H1 (cell line): Measurements from ENCODE around the gene DAP. TPM values are rescaled to one million over a fixed set of nuclear protein-coding genes. Genes with fewer than 3 reads are reported as not detected.

ENCODE experiments used
- CTCF ChIA-PET: fragments of 300-600 bp; sonication (Branson Sonifier 250); formaldehyde crosslinking; loops from one replicate; lab custom pipeline; 2021; ENCODE audit not compliant: partially characterized antibody; lab: Charles Lee
- POLR2A ChIA-PET: fragments of 300-600 bp; sonication (Branson Sonifier 250); formaldehyde crosslinking; loops from one replicate; lab custom pipeline; 2021; ENCODE audit warnings: inconsistent platforms; ENCODE audit not compliant: partially characterized antibody; lab: Charles Lee
- DNase-seq, 2 experiments: peaks; one replicate each; pipeline versions ENCODE4 v3.0.0 to v3.0.0-alpha.2; 2010 to 2022; ENCODE audit warnings: low spot score in 2 of 2, low read depth in 1 of 2, mixed read lengths in 1 of 2
- FAIRE-seq: peaks from 2 replicates; lab custom pipeline; 2011; peaks lifted over from hg19 to GRCh38; lab: Jason Lieb, UNC
- H2AFZ ChIP-seq: 2 replicates; pipeline ENCODE4 v1.8.1; 2012; ENCODE audit warnings: low read length, inconsistent platforms
- H2AK5ac ChIP-seq: 2 replicates; pipeline ENCODE4 v1.6.1; 2013; ENCODE audit warnings: low read depth, low read length
- H2BK120ac ChIP-seq: replicated peaks from 2 replicates; pipeline ENCODE3; 2013; ENCODE audit warnings: low read depth, low read length, inconsistent platforms
- H2BK12ac ChIP-seq: 2 replicates; pipeline ENCODE4 v1.6.1; 2013; ENCODE audit warnings: low read depth, low read length
- H2BK15ac ChIP-seq: 2 replicates; pipeline ENCODE4 v1.6.1; 2013; ENCODE audit warnings: low read length
- H2BK20ac ChIP-seq: 2 replicates; pipeline ENCODE4 v1.6.1; 2013; ENCODE audit warnings: low read length
- H2BK5ac ChIP-seq: 2 replicates; pipeline ENCODE4 v1.6.1; 2013; ENCODE audit warnings: low read depth, low read length
- H3K14ac ChIP-seq: 2 replicates; pipeline ENCODE4 v1.6.1; 2013; ENCODE audit warnings: inconsistent platforms; ENCODE audit not compliant: insufficient read length
- H3K18ac ChIP-seq: 2 replicates; pipeline ENCODE4 v1.6.1; 2013; ENCODE audit warnings: low read length; ENCODE audit errors: extremely low read depth
- H3K23ac ChIP-seq: 2 replicates; pipeline ENCODE4 v1.6.1; 2013; ENCODE audit warnings: inconsistent platforms; ENCODE audit not compliant: insufficient read length
- H3K23me2 ChIP-seq: 2 replicates; pipeline ENCODE4 v1.6.1; 2013; ENCODE audit warnings: low read depth, low read length
- H3K27ac ChIP-seq: 2 replicates; pipeline ENCODE4 v1.6.1; 2011; ENCODE audit warnings: low read depth, low read length, inconsistent platforms
- H3K27me3 ChIP-seq, 4 experiments: replicated peaks in 1 of 4; 1 replicate in 1 of 4; 2 replicates in 3 of 4; pipeline versions ENCODE4 v1.6.1 to v1.8.1; 2011 to 2013; ENCODE audit warnings: low read length in 3 of 4, mild to moderate bottlenecking in 3 of 4, inconsistent platforms in 2 of 4, mixed read lengths in 2 of 4, moderate library complexity in 1 of 4; ENCODE audit not compliant: control insufficient read depth in 3 of 4, insufficient read depth in 3 of 4; ENCODE audit errors: extremely low read depth in 1 of 4
- H3K36me3 ChIP-seq, 4 experiments: 2 replicates each; pipeline versions ENCODE4 v1.6.1 to v1.8.1; 2011 to 2013; ENCODE audit warnings: mild to moderate bottlenecking in 4 of 4, low read length in 3 of 4, moderate library complexity in 2 of 4, control low read depth in 1 of 4, inconsistent platforms in 1 of 4; ENCODE audit not compliant: insufficient read depth in 4 of 4, control insufficient read depth in 2 of 4
- H3K4ac ChIP-seq: replicated peaks from 2 replicates; pipeline ENCODE3; 2013; ENCODE audit warnings: low read length, low read depth, mixed read lengths, inconsistent platforms; ENCODE audit not compliant: insufficient read length
- H3K4me1 ChIP-seq, 4 experiments: replicated peaks in 1 of 4; 1 replicate in 1 of 4; 2 replicates in 3 of 4; pipeline versions ENCODE4 v1.6.1 to v1.8.1; 2011 to 2013; ENCODE audit warnings: low read length in 3 of 4, inconsistent platforms in 2 of 4, mixed read lengths in 1 of 4; ENCODE audit not compliant: insufficient read depth in 4 of 4, control insufficient read depth in 3 of 4
- H3K4me2 ChIP-seq, 2 experiments: 2 replicates each; pipeline versions ENCODE4 v1.6.1 to v1.8.1; 2011 to 2013; ENCODE audit warnings: low read depth in 2 of 2, low read length in 2 of 2, control low read depth in 1 of 2, inconsistent platforms in 1 of 2, mild to moderate bottlenecking in 1 of 2; ENCODE audit not compliant: insufficient read depth in 1 of 2
- H3K4me3 ChIP-seq, 4 experiments: fragments of 200-600, 300-600 bp in 1 of 4; sonication (generic), shearing (Covaris generic), sonication (Bioruptor Twin) in 1 of 4; 2 replicates each; pipeline versions ENCODE4 v1.5.1 to v1.8.1; 2011 to 2016; ENCODE audit warnings: low read length in 4 of 4, low read depth in 3 of 4, control low read depth in 2 of 4, inconsistent platforms in 2 of 4, mild to moderate bottlenecking in 2 of 4, mixed read lengths in 1 of 4, moderate library complexity in 1 of 4; ENCODE audit not compliant: insufficient read depth in 2 of 4; ENCODE audit errors: extremely low read depth in 1 of 4
- H3K56ac ChIP-seq: replicated peaks from 2 replicates; pipeline ENCODE3; 2013; ENCODE audit warnings: low read depth, mild to moderate bottlenecking, mixed read lengths, low read length, inconsistent platforms; ENCODE audit not compliant: insufficient read length
- H3K79me1 ChIP-seq: 2 replicates; pipeline ENCODE4 v1.6.1; 2013; ENCODE audit warnings: low read depth, low read length, control low read depth
- H3K79me2 ChIP-seq, 2 experiments: 2 replicates each; pipeline versions ENCODE4 v1.6.1 to v1.8.1; 2012 to 2013; ENCODE audit warnings: low read length in 2 of 2, mild to moderate bottlenecking in 2 of 2, inconsistent platforms in 1 of 2; ENCODE audit not compliant: insufficient read depth in 2 of 2, control insufficient read depth in 1 of 2
- H3K9ac ChIP-seq, 4 experiments: replicated peaks in 1 of 4; 1 replicate in 1 of 4; 2 replicates in 3 of 4; pipeline versions ENCODE4 v1.6.1 to v1.8.1; 2011 to 2013; ENCODE audit warnings: low read depth in 3 of 4, low read length in 3 of 4, control low read depth in 2 of 4, mild to moderate bottlenecking in 2 of 4, moderate library complexity in 2 of 4, inconsistent platforms in 1 of 4; ENCODE audit errors: extremely low read depth in 1 of 4
- H3K9me3 ChIP-seq, 2 experiments: 2 replicates each; pipeline versions ENCODE4 v1.6.1 to v1.8.1; 2012 to 2013; ENCODE audit warnings: mild to moderate bottlenecking in 2 of 2, moderate library complexity in 2 of 2, control low read depth in 1 of 2, inconsistent platforms in 1 of 2, low read depth in 1 of 2, low read length in 1 of 2, mixed read lengths in 1 of 2; ENCODE audit not compliant: insufficient read depth in 2 of 2
- H4K20me1 ChIP-seq, 2 experiments: replicated peaks in 1 of 2; 2 replicates each; pipeline versions ENCODE3 to v1.8.1; 2011 to 2013; ENCODE audit warnings: inconsistent platforms in 2 of 2, low read length in 2 of 2, mild to moderate bottlenecking in 1 of 2; ENCODE audit not compliant: insufficient read depth in 2 of 2, control insufficient read depth in 1 of 2
- H4K5ac ChIP-seq: 2 replicates; pipeline ENCODE4 v1.6.1; 2013; ENCODE audit warnings: low read length, low read depth, mixed read lengths, inconsistent platforms; ENCODE audit not compliant: insufficient read length
- H4K8ac ChIP-seq: 2 replicates; pipeline ENCODE4 v1.8.0; 2013; ENCODE audit warnings: mild to moderate bottlenecking, moderate library complexity, low read length, inconsistent platforms; ENCODE audit not compliant: insufficient read depth; ENCODE audit errors: extremely low read depth
- H4K91ac ChIP-seq: replicated peaks from 2 replicates; pipeline ENCODE3; 2013; ENCODE audit warnings: low read length, mixed read lengths, inconsistent platforms; ENCODE audit not compliant: insufficient read length
- WGBS, 2 experiments: shearing (Covaris generic) in 1 of 2; methylation state at CpG; one replicate each; pipeline versions ENCODE4 v1.1.6 to v1.1.7; 2013 to 2015; ENCODE audit warnings: low lambda C conversion rate in 2 of 2, mixed read lengths in 2 of 2, inconsistent platforms in 1 of 2, low coverage in 1 of 2, missing lambda C conversion rate in 1 of 2; ENCODE audit not compliant: insufficient replicate concordance in 2 of 2, insufficient coverage in 1 of 2, insufficient read length in 1 of 2; ENCODE audit errors: extremely low coverage in 1 of 2, missing lambda C conversion rate in 1 of 2; 5-methylcytosine and 5-hydroxymethylcytosine counted together
- polyA plus RNA-seq, 7 experiments: library from polyadenylated mRNA; depleted of rRNA in 3 of 7; stranded (reverse) in 5 of 7; unstranded in 2 of 7; fragments of >200 nt in 5 of 7; fragments of 200-250 nt in 2 of 7; gene quantifications; 1 replicate in 5 of 7; 2 replicates in 1 of 7; 4 replicates in 1 of 7; pipeline versions ENCODE4 v1.2.1 to v1.2.3, GENCODE V29; 2011 to 2013; ENCODE audit warnings: missing spikeins in 2 of 7, mixed read lengths in 2 of 7
- total RNA-seq: library from RNA; stranded (reverse); fragmentation: NEBNext Ultra II Directional; extraction: Animal tissue kit (Norgen Biotek cat#: 25700); gene quantifications from 2 replicates; pipeline ENCODE4 v1.2.1, GENCODE V29; 2021
- TF ChIP-seq, protein P1 (sequence below): IDR thresholded peaks from 2 replicates; pipeline ENCODE4 v1.6.1; 2012; ENCODE audit warnings: low read length, inconsistent platforms

DAP gene
- total and polyA plus RNA-seq, 2 of the 8 experiments (the other 6 are each of a cell fraction or from before 2014, with no cell fraction given) = 26.2 to 44.4 TPM

DNA sequence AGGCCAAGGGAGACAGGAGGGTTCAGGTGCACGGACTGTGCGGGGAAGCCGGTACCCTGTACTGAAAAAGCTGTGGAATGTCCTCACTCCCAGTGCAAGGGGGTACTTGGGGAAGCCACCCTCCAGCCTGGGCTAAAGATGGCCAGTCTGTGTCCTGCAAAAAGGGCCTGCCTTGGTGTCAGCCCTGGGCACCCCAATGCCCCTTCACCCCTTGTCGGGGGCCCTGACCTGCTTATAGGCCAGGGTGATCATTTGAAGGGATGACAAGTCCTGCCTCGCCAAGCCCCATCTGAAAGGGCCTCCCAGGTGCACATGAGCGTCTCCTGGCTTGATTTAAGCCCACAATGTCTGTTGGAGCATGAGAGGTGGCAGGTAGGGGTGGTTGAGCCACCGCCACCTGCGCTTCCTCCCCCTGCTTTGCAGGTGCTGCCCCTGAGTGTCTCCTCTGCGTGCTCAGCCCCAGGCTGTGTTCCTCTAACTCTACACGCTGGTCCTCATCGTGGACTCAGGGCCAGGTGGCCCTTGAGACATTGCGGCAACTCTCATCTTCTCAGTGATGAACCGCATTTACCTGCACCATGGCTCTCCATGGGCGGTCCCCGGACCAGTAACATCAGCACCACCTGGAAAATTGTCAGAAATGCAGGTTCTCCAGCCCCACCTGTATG is 100.2 kb downstream of the DAP start:
- no peak overlapping the region for H4K91ac ChIP-seq
- no peaks in the 10 kb centered on the region for H3K27me3 ChIP-seq
- H3K79me2 ChIP-seq = no peaks in the 10 kb centered on the region
- no peak overlapping the region for H3K14ac ChIP-seq
- 94% methylated on average over 15 of the region's 15 CpGs; no CpG with 5 or more reads in 1 of the 2 experiments for WGBS, 2 experiments
- no peak overlapping the region for H4K5ac ChIP-seq
- peaks cover 6 to 17% (median 14%) of the 10 kb centered on the region in 4 experiments; a peak in 6 of 7 replicates for H3K4me1 ChIP-seq
- DNase-seq (no peak), FAIRE-seq (no peak)
- ChIA-PET POLR2A (no interaction called here), CTCF (interaction anchor here (1.0 to 2.3 kb wide), 3 partner anchors 29 to 41 kb away, joined by 3 to 5 read pairs (median 4); no protein-coding TSS in a partner anchor)
- no peak overlapping the region for H3K4me2 ChIP-seq
- no peak overlapping the region for H3K4ac ChIP-seq
- no peak overlapping the region for H2BK5ac ChIP-seq
- H4K20me1 ChIP-seq = peaks cover 0 to 2% of the 10 kb centered on the region in 2 experiments
- no peak overlapping the region for H3K27ac ChIP-seq
- H3K9me3 ChIP-seq = no peaks in the 10 kb centered on the region
- H3K79me1 ChIP-seq = no peaks in the 10 kb centered on the region
- H3K9ac ChIP-seq = no peak overlapping the region
- no peak overlapping the region for H3K18ac ChIP-seq
- H4K8ac ChIP-seq = peak overlapping the region; percentile 57; the same call in 1 of the 2 replicates
- H2AK5ac ChIP-seq = no peak overlapping the region
- no peak overlapping the region for H3K23ac ChIP-seq
- H3K56ac ChIP-seq = no peak overlapping the region
- H2BK15ac ChIP-seq = no peak overlapping the region
- no peak overlapping the region for H2BK12ac ChIP-seq
- H3K4me3 ChIP-seq = no peak overlapping the region
- H2BK120ac ChIP-seq = no peak overlapping the region
- TF ChIP-seq, protein P1, sequence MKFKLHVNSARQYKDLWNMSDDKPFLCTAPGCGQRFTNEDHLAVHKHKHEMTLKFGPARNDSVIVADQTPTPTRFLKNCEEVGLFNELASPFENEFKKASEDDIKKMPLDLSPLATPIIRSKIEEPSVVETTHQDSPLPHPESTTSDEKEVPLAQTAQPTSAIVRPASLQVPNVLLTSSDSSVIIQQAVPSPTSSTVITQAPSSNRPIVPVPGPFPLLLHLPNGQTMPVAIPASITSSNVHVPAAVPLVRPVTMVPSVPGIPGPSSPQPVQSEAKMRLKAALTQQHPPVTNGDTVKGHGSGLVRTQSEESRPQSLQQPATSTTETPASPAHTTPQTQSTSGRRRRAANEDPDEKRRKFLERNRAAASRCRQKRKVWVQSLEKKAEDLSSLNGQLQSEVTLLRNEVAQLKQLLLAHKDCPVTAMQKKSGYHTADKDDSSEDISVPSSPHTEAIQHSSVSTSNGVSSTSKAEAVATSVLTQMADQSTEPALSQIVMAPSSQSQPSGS = no peak
- H3K23me2 ChIP-seq = no peaks in the 10 kb centered on the region
- H2AFZ ChIP-seq = no peak overlapping the region
- no peaks in the 10 kb centered on the region for H3K36me3 ChIP-seq
- no peak overlapping the region for H2BK20ac ChIP-seq
